ENCODE data around the gene DLK2.

- TF ChIP-seq REST (IDR thresholded peaks at IDR 0.05; ENCODE audit: low read depth) (no peak), EZH2 (IDR thresholded peaks at IDR 0.05) (no peak)
Observed at GRCh38 chr6:43500921-43501320, 45.6 kb upstream of the DLK2 start.

All from HCT116 (cell line).